ENCODE data around the gene PDGFC. TPM values are rescaled to one million over a fixed set of nuclear protein-coding genes. Genes with fewer than 3 reads are reported as not detected.

Gene PDGFC
- total RNA-seq, 1 experiment from 2014 or later: 5.3 TPM

DNA sequence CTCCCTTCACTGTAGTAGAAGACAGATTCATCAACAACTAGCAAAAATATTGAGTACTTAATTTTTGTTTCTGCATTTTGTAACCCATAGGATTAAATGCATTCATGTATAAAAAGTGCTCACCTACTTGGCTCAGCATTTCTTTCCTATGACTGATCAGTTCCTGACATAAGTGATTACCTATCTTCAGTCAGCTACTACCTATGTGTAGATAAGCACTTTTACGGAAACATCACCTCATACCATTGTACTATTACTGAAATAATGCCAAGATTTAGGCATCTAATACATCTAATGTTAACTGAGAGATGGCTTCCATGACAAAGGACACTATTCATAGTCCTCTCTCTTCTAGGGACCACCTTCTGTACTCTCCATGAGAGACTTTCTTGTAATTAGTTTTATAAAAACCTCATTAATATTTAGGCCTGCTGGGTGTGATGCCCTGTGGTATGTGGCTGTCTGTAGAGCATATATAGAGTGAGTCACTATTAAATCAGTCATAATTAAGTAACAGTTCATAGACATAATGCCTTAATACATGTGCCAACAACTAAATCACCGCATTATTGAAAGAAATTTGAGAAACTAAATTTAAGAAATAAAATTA is 147.0 kb downstream of the PDGFC start:
- DNase-seq (ENCODE audit: low spot score): no peak
- no peak for ATAC-seq
- POLR2A ChIA-PET: no interaction called here

DNA sequence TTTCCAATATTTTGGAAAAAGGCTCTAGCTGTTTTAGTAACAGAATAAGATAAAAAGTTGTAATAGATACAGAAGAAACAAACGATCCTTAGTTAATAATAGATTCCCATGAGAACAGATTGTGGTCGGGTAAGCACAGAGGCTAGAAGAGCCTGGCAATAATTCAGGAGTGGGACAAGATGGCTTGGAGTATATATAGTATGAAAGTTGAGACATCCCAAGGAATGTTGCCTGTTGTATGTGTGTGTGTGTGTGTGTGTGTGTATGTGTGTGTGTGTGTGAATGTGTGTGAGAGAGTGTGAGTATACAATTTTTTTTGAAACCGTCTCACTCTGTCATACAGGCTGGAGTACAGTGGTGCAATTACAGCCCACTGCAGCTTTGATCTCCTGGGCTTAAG is 150.7 kb downstream of the PDGFC start:
- CTCF ChIA-PET: no interaction called here
- no peaks in the 10 kb centered on the region for H3K4me1 Mint-ChIP-seq
- POLR2A ChIA-PET: no interaction called here
- DNase-seq (ENCODE audit: low spot score) (no peak), ATAC-seq (no peak)
- no peaks in the 10 kb centered on the region for H3K36me3 Mint-ChIP-seq
- no peaks in the 10 kb centered on the region for H3K9me3 Mint-ChIP-seq
- no peaks in the 10 kb centered on the region for H3K27me3 Mint-ChIP-seq (ENCODE audit: low read depth)
- H3K27ac Mint-ChIP-seq: no peak overlapping the region
- H3K4me3 Mint-ChIP-seq: no peak overlapping the region
- TF ChIP-seq ZBTB21 (CRISPR knock-in tag; IDR thresholded peaks at IDR 0.05; ENCODE audit: borderline replicate concordance) (no peak), SP1 (CRISPR knock-in tag; conservative IDR thresholded peaks at IDR 0.05) (no peak)
- TF ChIP-seq, protein P1, sequence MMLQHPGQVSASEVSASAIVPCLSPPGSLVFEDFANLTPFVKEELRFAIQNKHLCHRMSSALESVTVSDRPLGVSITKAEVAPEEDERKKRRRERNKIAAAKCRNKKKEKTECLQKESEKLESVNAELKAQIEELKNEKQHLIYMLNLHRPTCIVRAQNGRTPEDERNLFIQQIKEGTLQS (CRISPR knock-in tag; conservative IDR thresholded peaks at IDR 0.05): no peak
- TF ChIP-seq, protein P2, sequence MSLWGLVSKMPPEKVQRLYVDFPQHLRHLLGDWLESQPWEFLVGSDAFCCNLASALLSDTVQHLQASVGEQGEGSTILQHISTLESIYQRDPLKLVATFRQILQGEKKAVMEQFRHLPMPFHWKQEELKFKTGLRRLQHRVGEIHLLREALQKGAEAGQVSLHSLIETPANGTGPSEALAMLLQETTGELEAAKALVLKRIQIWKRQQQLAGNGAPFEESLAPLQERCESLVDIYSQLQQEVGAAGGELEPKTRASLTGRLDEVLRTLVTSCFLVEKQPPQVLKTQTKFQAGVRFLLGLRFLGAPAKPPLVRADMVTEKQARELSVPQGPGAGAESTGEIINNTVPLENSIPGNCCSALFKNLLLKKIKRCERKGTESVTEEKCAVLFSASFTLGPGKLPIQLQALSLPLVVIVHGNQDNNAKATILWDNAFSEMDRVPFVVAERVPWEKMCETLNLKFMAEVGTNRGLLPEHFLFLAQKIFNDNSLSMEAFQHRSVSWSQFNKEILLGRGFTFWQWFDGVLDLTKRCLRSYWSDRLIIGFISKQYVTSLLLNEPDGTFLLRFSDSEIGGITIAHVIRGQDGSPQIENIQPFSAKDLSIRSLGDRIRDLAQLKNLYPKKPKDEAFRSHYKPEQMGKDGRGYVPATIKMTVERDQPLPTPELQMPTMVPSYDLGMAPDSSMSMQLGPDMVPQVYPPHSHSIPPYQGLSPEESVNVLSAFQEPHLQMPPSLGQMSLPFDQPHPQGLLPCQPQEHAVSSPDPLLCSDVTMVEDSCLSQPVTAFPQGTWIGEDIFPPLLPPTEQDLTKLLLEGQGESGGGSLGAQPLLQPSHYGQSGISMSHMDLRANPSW (CRISPR knock-in tag; conservative IDR thresholded peaks at IDR 0.05; ENCODE audit: low read depth): no peak

More for the DNA sequence above, 147.0 kb downstream of the PDGFC start:
- Mint-ChIP-seq H3K9me3 (no peaks in the 10 kb centered on the region), H3K36me3 (no peaks in the 10 kb centered on the region), H3K27me3 (ENCODE audit: low read depth) (no peaks in the 10 kb centered on the region), H3K4me1 (no peaks in the 10 kb centered on the region), H3K4me3 (no peak overlapping the region), H3K27ac (no peak overlapping the region)
- no peak for TF ChIP-seq SOX15 (CRISPR knock-in tag; IDR thresholded peaks at IDR 0.05)
- TF ChIP-seq, protein P3, sequence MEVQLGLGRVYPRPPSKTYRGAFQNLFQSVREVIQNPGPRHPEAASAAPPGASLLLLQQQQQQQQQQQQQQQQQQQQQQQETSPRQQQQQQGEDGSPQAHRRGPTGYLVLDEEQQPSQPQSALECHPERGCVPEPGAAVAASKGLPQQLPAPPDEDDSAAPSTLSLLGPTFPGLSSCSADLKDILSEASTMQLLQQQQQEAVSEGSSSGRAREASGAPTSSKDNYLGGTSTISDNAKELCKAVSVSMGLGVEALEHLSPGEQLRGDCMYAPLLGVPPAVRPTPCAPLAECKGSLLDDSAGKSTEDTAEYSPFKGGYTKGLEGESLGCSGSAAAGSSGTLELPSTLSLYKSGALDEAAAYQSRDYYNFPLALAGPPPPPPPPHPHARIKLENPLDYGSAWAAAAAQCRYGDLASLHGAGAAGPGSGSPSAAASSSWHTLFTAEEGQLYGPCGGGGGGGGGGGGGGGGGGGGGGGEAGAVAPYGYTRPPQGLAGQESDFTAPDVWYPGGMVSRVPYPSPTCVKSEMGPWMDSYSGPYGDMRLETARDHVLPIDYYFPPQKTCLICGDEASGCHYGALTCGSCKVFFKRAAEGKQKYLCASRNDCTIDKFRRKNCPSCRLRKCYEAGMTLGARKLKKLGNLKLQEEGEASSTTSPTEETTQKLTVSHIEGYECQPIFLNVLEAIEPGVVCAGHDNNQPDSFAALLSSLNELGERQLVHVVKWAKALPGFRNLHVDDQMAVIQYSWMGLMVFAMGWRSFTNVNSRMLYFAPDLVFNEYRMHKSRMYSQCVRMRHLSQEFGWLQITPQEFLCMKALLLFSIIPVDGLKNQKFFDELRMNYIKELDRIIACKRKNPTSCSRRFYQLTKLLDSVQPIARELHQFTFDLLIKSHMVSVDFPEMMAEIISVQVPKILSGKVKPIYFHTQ (CRISPR knock-in tag; IDR thresholded peaks at IDR 0.05): no peak
- TF ChIP-seq NR2C2 (CRISPR knock-in tag; IDR thresholded peaks at IDR 0.05): no peak
- no peak for TF ChIP-seq ZNF263 (CRISPR knock-in tag; IDR thresholded peaks at IDR 0.05; ENCODE audit: low read depth)
- TF ChIP-seq, protein P1 (CRISPR knock-in tag; conservative IDR thresholded peaks at IDR 0.05): no peak
- TF ChIP-seq MXD4 (CRISPR knock-in tag; IDR thresholded peaks at IDR 0.05; ENCODE audit: borderline replicate concordance): no peak
- TF ChIP-seq, protein P4, sequence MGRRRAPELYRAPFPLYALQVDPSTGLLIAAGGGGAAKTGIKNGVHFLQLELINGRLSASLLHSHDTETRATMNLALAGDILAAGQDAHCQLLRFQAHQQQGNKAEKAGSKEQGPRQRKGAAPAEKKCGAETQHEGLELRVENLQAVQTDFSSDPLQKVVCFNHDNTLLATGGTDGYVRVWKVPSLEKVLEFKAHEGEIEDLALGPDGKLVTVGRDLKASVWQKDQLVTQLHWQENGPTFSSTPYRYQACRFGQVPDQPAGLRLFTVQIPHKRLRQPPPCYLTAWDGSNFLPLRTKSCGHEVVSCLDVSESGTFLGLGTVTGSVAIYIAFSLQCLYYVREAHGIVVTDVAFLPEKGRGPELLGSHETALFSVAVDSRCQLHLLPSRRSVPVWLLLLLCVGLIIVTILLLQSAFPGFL (CRISPR knock-in tag; IDR thresholded peaks at IDR 0.05; ENCODE audit: borderline replicate concordance): no peak
- TF ChIP-seq, protein P5, sequence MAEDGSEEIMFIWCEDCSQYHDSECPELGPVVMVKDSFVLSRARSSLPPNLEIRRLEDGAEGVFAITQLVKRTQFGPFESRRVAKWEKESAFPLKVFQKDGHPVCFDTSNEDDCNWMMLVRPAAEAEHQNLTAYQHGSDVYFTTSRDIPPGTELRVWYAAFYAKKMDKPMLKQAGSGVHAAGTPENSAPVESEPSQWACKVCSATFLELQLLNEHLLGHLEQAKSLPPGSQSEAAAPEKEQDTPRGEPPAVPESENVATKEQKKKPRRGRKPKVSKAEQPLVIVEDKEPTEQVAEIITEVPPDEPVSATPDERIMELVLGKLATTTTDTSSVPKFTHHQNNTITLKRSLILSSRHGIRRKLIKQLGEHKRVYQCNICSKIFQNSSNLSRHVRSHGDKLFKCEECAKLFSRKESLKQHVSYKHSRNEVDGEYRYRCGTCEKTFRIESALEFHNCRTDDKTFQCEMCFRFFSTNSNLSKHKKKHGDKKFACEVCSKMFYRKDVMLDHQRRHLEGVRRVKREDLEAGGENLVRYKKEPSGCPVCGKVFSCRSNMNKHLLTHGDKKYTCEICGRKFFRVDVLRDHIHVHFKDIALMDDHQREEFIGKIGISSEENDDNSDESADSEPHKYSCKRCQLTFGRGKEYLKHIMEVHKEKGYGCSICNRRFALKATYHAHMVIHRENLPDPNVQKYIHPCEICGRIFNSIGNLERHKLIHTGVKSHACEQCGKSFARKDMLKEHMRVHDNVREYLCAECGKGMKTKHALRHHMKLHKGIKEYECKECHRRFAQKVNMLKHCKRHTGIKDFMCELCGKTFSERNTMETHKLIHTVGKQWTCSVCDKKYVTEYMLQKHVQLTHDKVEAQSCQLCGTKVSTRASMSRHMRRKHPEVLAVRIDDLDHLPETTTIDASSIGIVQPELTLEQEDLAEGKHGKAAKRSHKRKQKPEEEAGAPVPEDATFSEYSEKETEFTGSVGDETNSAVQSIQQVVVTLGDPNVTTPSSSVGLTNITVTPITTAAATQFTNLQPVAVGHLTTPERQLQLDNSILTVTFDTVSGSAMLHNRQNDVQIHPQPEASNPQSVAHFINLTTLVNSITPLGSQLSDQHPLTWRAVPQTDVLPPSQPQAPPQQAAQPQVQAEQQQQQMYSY (CRISPR knock-in tag; IDR thresholded peaks at IDR 0.05): no peak
- TF ChIP-seq, protein P6, sequence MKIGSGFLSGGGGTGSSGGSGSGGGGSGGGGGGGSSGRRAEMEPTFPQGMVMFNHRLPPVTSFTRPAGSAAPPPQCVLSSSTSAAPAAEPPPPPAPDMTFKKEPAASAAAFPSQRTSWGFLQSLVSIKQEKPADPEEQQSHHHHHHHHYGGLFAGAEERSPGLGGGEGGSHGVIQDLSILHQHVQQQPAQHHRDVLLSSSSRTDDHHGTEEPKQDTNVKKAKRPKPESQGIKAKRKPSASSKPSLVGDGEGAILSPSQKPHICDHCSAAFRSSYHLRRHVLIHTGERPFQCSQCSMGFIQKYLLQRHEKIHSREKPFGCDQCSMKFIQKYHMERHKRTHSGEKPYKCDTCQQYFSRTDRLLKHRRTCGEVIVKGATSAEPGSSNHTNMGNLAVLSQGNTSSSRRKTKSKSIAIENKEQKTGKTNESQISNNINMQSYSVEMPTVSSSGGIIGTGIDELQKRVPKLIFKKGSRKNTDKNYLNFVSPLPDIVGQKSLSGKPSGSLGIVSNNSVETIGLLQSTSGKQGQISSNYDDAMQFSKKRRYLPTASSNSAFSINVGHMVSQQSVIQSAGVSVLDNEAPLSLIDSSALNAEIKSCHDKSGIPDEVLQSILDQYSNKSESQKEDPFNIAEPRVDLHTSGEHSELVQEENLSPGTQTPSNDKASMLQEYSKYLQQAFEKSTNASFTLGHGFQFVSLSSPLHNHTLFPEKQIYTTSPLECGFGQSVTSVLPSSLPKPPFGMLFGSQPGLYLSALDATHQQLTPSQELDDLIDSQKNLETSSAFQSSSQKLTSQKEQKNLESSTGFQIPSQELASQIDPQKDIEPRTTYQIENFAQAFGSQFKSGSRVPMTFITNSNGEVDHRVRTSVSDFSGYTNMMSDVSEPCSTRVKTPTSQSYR (CRISPR knock-in tag; IDR thresholded peaks at IDR 0.05): no peak
- TF ChIP-seq, protein P7, sequence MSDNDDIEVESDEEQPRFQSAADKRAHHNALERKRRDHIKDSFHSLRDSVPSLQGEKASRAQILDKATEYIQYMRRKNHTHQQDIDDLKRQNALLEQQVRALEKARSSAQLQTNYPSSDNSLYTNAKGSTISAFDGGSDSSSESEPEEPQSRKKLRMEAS (CRISPR knock-in tag; IDR thresholded peaks at IDR 0.05): no peak
- TF ChIP-seq TEAD1 (CRISPR knock-in tag; IDR thresholded peaks at IDR 0.05): no peak
- CTCF ChIA-PET: no interaction called here

Data from WTC11 (cell line).